Caco-2 (cell line): ENCODE results near the gene AUH. TPM values are rescaled to one million over a fixed set of nuclear protein-coding genes. Genes with fewer than 3 reads are reported as not detected.

Experiments used
- BruUV-seq: library from RNA; stranded (reverse); fragments of 400-500 nt; replicated peaks from 2 replicates; lab custom pipeline; 2021; lab: Mats Ljungman, UMichigan
- CTCF ChIA-PET: fragments of 300-600 bp; sonication (Branson Sonifier 250); formaldehyde crosslinking; loops from one replicate; lab custom pipeline; 2022; ENCODE audit warnings: antibody characterized with exemption; lab: Charles Lee
- POLR2A ChIA-PET: fragments of 300-600 bp; sonication (Branson Sonifier 250); formaldehyde crosslinking; loops from one replicate; lab custom pipeline; 2022; ENCODE audit warnings: antibody characterized with exemption; lab: Charles Lee
- DNase-seq, 2 experiments: peaks; one replicate each; pipeline versions ENCODE4 v3.0.0 to v3.0.0-alpha.2; 2020 to 2022
- H3K27me3 ChIP-seq: replicated peaks from 2 replicates; pipeline ENCODE4 v1.6.0; 2011; ENCODE audit warnings: low read length; ENCODE audit not compliant: control insufficient read depth, insufficient read depth
- H3K36me3 ChIP-seq: 2 replicates; pipeline ENCODE4 v1.5.1; 2011; ENCODE audit warnings: low read length; ENCODE audit not compliant: control insufficient read depth, insufficient read depth
- H3K4me1 ChIP-seq: fragments of 250-450 bp; sonication (Bioruptor Pico); 2 replicates; pipeline ENCODE4 v1.5.1; 2020; ENCODE audit warnings: mild to moderate bottlenecking
- H3K4me3 ChIP-seq: 2 replicates; pipeline ENCODE4 v1.5.1; 2011; ENCODE audit warnings: low read depth, mild to moderate bottlenecking, control low read depth, low read length
- H3K9me3 ChIP-seq: fragments of 250-450 bp; sonication (Bioruptor Pico); 2 replicates; pipeline ENCODE4 v1.5.1; 2020; ENCODE audit warnings: mild to moderate bottlenecking, moderate library complexity
- H3K27ac Mint-ChIP-seq: one replicate; pipeline ENCODE4 v1.8.0; 2022; ENCODE audit warnings: mixed read lengths; ENCODE audit not compliant: unreplicated experiment
- H3K27me3 Mint-ChIP-seq: one replicate; pipeline ENCODE4 v1.8.0; 2022; ENCODE audit warnings: mixed read lengths; ENCODE audit not compliant: insufficient read depth, unreplicated experiment
- H3K36me3 Mint-ChIP-seq: one replicate; pipeline ENCODE4 v1.8.0; 2022; ENCODE audit warnings: mild to moderate bottlenecking, mixed read lengths; ENCODE audit not compliant: insufficient read depth, unreplicated experiment
- H3K4me1 Mint-ChIP-seq: one replicate; pipeline ENCODE4 v1.8.0; 2022; ENCODE audit warnings: low read depth, mixed read lengths; ENCODE audit not compliant: unreplicated experiment
- H3K4me3 Mint-ChIP-seq: one replicate; pipeline ENCODE4 v1.8.0; 2022; ENCODE audit warnings: mild to moderate bottlenecking, moderate library complexity, mixed read lengths; ENCODE audit not compliant: unreplicated experiment
- H3K9me3 Mint-ChIP-seq: one replicate; pipeline ENCODE4 v1.8.0; 2022; ENCODE audit warnings: mixed read lengths; ENCODE audit not compliant: unreplicated experiment
- CTCF ChIP-seq, 2 experiments: fragments of 200-600 bp in 1 of 2; IDR thresholded peaks; 1 replicate in 1 of 2; 2 replicates in 1 of 2; pipeline versions ENCODE4 v1.5.1 to v1.8.0; 2011 to 2022; ENCODE audit warnings: antibody characterized with exemption in 1 of 2, control low read depth in 1 of 2, inconsistent platforms in 1 of 2, low read depth in 1 of 2, low read length in 1 of 2, mild to moderate bottlenecking in 1 of 2, moderate library complexity in 1 of 2; ENCODE audit not compliant: insufficient read depth in 1 of 2, severe bottlenecking in 1 of 2, unreplicated experiment in 1 of 2
- intact Hi-C: fragments of 100-400 bp; cut with micrococcal nuclease; formaldehyde crosslinking; loops from one replicate; pipeline ENCODE4 v1.10.0; 2022; ENCODE audit not compliant: unreplicated experiment
- total RNA-seq: library from RNA; stranded (reverse); gene quantifications from 2 replicates; pipeline ENCODE4 v1.2.3, GENCODE V29; 2022

AUH gene
- total RNA-seq, 1 experiment from 2014 or later: 10.3 TPM

DNA sequence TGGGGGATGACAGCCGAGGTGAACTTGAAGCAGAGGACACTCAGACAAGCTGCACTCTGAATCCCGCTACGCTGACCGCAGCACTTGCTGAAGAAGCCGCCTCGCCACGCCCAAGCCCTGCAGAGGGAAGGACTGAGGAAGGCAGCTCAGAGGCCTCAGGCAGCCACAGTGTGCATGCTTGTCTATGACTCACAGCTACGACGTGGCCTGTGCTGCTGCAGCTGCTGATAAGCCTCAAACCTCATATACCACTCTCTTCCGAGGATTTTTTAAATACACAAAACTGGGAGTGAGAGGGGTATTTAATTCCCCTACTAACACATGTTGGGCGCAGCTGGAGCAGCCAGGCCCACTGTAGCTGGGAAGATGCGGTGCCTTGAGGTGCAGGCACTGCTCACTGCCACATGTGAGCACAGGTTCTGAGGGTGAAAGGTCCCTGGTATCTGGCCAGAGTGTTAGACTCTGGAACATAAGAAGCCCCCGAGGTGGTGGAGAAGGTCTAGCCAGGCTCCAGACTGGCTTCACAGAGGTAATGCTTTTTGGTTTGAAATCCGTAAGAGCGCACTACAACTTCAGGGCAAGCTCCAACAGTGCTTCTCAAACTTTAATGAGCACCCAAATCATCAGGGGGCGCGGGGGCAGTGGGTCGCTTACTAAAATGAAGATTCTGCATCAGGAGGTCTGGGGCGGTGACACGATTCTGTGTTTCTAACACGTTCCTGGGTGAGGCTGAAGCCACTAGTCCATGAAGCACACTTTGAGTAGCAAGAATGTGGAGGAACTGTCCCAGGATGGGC lies 196.8 kb downstream of the AUH start:
- Histone ChIP-seq H3K4me3 (no peak overlapping the region), H3K36me3 (no peaks in the 10 kb centered on the region), H3K9me3 (no peaks in the 10 kb centered on the region), H3K4me1 (peaks cover 10% of the 10 kb centered on the region), H3K27me3 (no peaks in the 10 kb centered on the region)
- CTCF ChIA-PET: no interaction called here
- H3K4me3 Mint-ChIP-seq: no peak overlapping the region
- no peak for TF ChIP-seq CTCF (IDR thresholded peaks at IDR 0.05; ENCODE audit: insufficient read depth in 1 of 2, low read depth in 1 of 2, low read length in 1 of 2, severe bottlenecking in 1 of 2, unreplicated experiment in 1 of 2)
- DNase-seq: peak; percentile 44 to 82
- H3K27ac Mint-ChIP-seq: no peak overlapping the region
- H3K9me3 Mint-ChIP-seq: no peaks in the 10 kb centered on the region
- no peaks in the 10 kb centered on the region for H3K36me3 Mint-ChIP-seq
- intact Hi-C loops: no loop called here
- peaks cover 14% of the 10 kb centered on the region for H3K4me1 Mint-ChIP-seq
- POLR2A ChIA-PET: no interaction called here
- no TSS peak for BruUV-seq
- no peaks in the 10 kb centered on the region for H3K27me3 Mint-ChIP-seq

Other genes with a start within 250 kb of the AUH start
- 13.5 and 14.9 TPM in 2 replicates for gene NFIL3, start 61.9 kb upstream of the AUH start, total RNA-seq